CD14-positive monocyte (primary cell): Measurements from ENCODE around the gene MDFI. TPM values are rescaled to one million over a fixed set of nuclear protein-coding genes. Genes with fewer than 3 reads are reported as not detected.
A peak's percentile ranks its signal among the peaks of the same experiment; 100 is the strongest.

Experiments
- DNase-seq, 3 donors: peaks; one replicate each; pipeline ENCODE4 v3.0.0-alpha.2; 2011 to 2022
- H2AFZ ChIP-seq: 2 replicates; pipeline ENCODE4 v1.6.0; 2012; ENCODE audit warnings: mild to moderate bottlenecking, low read depth, low read length, inconsistent platforms; ENCODE audit not compliant: insufficient read depth, poor library complexity, severe bottlenecking
- H3K27ac ChIP-seq, 2 donors: 1 replicate in 1 of 2; 2 replicates in 1 of 2; pipeline ENCODE4 v1.5.1; 2012 to 2013; ENCODE audit warnings: low read length in 2 of 2, control low read depth in 1 of 2, inconsistent platforms in 1 of 2, low read depth in 1 of 2, mild to moderate bottlenecking in 1 of 2
- H3K27me3 ChIP-seq, 2 donors: one replicate each; pipeline versions ENCODE4 v1.6.0 to v1.6.1; 2011 to 2013; ENCODE audit warnings: low read length in 2 of 2; ENCODE audit not compliant: control insufficient read depth in 2 of 2, insufficient read depth in 2 of 2
- H3K36me3 ChIP-seq, 2 donors: replicated peaks in 1 of 2; 1 replicate in 1 of 2; 2 replicates in 1 of 2; pipeline versions ENCODE4 v1.5.1 to v1.6.1; 2012 to 2013; ENCODE audit warnings: low read length in 2 of 2, control low read depth in 1 of 2, inconsistent platforms in 1 of 2, mild to moderate bottlenecking in 1 of 2; ENCODE audit not compliant: insufficient read depth in 2 of 2, control insufficient read depth in 1 of 2
- H3K4me1 ChIP-seq, 2 donors: 1 replicate in 1 of 2; 2 replicates in 1 of 2; pipeline versions ENCODE4 v1.5.1 to v1.6.1; 2012 to 2013; ENCODE audit warnings: low read length in 2 of 2, control low read depth in 1 of 2, inconsistent platforms in 1 of 2, mild to moderate bottlenecking in 1 of 2, moderate library complexity in 1 of 2; ENCODE audit not compliant: insufficient read depth in 2 of 2, control insufficient read depth in 1 of 2
- H3K4me2 ChIP-seq: replicated peaks from 2 replicates; pipeline ENCODE3; 2012; ENCODE audit warnings: low read length, moderate library complexity, mild to moderate bottlenecking; ENCODE audit not compliant: poor library complexity, severe bottlenecking; ENCODE audit errors: extremely low read depth
- H3K4me3 ChIP-seq, 3 experiments: fragments of 200-600 bp in 1 of 3; sonication (generic) in 1 of 3; replicated peaks in 1 of 3; 1 replicate in 2 of 3; 2 replicates in 1 of 3; pipeline ENCODE4 v1.5.1; 2011 to 2013; ENCODE audit warnings: low read length in 3 of 3, mild to moderate bottlenecking in 3 of 3, control low read depth in 2 of 3, low read depth in 2 of 3, inconsistent platforms in 1 of 3, moderate library complexity in 1 of 3
- H3K79me2 ChIP-seq: 2 replicates; pipeline ENCODE4 v1.6.0; 2012; ENCODE audit warnings: mild to moderate bottlenecking, control low read depth, inconsistent platforms, low read length, moderate library complexity; ENCODE audit not compliant: insufficient read depth
- H3K9ac ChIP-seq: 2 replicates; pipeline ENCODE4 v1.6.0; 2017; ENCODE audit warnings: low read length, mild to moderate bottlenecking; ENCODE audit not compliant: insufficient read depth, poor library complexity, severe bottlenecking
- H3K9me3 ChIP-seq, 2 donors: replicated peaks in 1 of 2; 1 replicate in 1 of 2; 2 replicates in 1 of 2; pipeline versions ENCODE4 v1.5.1 to v1.6.1; 2012 to 2013; ENCODE audit warnings: low read length in 2 of 2, control low read depth in 1 of 2; ENCODE audit not compliant: control insufficient read depth in 1 of 2, insufficient read depth in 1 of 2
- H4K20me1 ChIP-seq: 2 replicates; pipeline ENCODE4 v1.6.0; 2012; ENCODE audit warnings: mild to moderate bottlenecking, low read length, control low read depth, moderate library complexity; ENCODE audit not compliant: insufficient read depth
- H3K27ac Mint-ChIP-seq, 7 donors: one replicate each; pipeline ENCODE4 v1.8.0; 2020; ENCODE audit warnings: mild to moderate bottlenecking in 7 of 7, mixed read lengths in 7 of 7, moderate library complexity in 6 of 7, inconsistent platforms in 2 of 7
- H3K27me3 Mint-ChIP-seq, 3 donors: one replicate each; pipeline ENCODE4 v1.8.0; 2021 to 2022; ENCODE audit warnings: low read depth in 3 of 3, mild to moderate bottlenecking in 3 of 3, mixed read lengths in 3 of 3, moderate library complexity in 3 of 3, inconsistent platforms in 1 of 3
- H3K36me3 Mint-ChIP-seq, 2 donors: one replicate each; pipeline ENCODE4 v1.8.0; 2020; ENCODE audit warnings: mixed read lengths in 2 of 2, inconsistent platforms in 1 of 2, mild to moderate bottlenecking in 1 of 2
- H3K4me1 Mint-ChIP-seq: one replicate; pipeline ENCODE4 v1.8.0; 2020; ENCODE audit warnings: mild to moderate bottlenecking, mixed read lengths
- H3K4me3 Mint-ChIP-seq, 2 donors: one replicate each; pipeline ENCODE4 v1.8.0; 2020; ENCODE audit warnings: mild to moderate bottlenecking in 2 of 2, mixed read lengths in 2 of 2, moderate library complexity in 1 of 2
- H3K9me3 Mint-ChIP-seq, 7 donors: one replicate each; pipeline ENCODE4 v1.8.0; 2020 to 2022; ENCODE audit warnings: mixed read lengths in 7 of 7, mild to moderate bottlenecking in 6 of 7, moderate library complexity in 6 of 7, inconsistent platforms in 2 of 7
- CTCF ChIP-seq: fragments of 200-600 bp; IDR thresholded peaks from one replicate; pipeline ENCODE4 v1.8.0; 2022; ENCODE audit warnings: antibody characterized with exemption, mild to moderate bottlenecking
- WGBS: methylation state at CpG from one replicate; pipeline ENCODE4 v1.1.5; 2013; ENCODE audit warnings: missing lambda C conversion rate; ENCODE audit not compliant: insufficient coverage; 5-methylcytosine and 5-hydroxymethylcytosine counted together
- intact Hi-C, 2 donors: fragments of 100-400 bp; cut with micrococcal nuclease; formaldehyde crosslinking; loops; one replicate each; pipeline versions ENCODE4 v1.15.0 to v1.15.1; 2023
- polyA plus RNA-seq, 3 donors: library from polyadenylated mRNA; depleted of rRNA in 1 of 3; unstranded in 2 of 3; stranded (reverse) in 1 of 3; fragments of 300-500 nt in 2 of 3; fragments of >200 nt in 1 of 3; fragmentation: Illumina TruSeq in 2 of 3; gene quantifications; 1 replicate in 2 of 3; 2 replicates in 1 of 3; pipeline ENCODE4 v1.2.3, GENCODE V29; 2012 to 2021

The MDFI gene
- polyA plus RNA-seq, 3 donors = not detected

DNA sequence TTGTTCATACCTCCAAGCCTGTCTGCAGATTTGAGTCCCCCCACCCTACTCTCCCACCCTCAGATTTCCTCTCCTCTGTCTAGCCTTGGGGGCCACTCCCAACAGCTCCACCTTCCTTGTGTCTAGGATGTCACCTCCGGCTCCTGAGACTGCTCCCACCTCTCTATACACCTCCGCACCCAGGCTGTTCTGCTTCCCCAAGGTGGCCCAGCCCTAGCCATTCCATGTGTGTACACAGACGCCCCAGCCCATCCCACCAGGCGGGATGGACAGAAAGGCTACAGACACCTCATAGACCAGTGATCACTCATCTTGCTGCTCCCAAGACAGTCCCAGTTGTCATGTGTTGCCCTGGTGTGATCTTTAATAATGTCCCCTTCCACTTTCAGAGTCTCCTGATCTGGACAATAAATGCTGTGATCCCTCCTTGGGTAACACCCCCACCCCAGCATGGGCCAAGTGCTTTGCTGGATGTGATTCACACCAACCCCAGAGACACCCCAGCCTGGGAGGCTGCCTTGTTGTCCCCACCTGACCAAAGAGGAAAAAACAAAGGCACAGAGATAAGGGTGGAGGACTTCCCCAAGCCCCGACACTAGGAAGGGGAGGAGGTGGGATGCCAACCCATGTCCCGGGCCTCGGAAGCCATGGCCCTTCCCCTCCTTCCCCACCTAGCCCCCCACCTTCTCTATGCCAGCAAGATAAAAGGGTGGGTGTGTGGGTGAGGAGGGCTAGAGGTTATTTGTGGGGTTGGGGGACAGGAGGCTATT is 36.1 kb downstream of the MDFI start:
- Histone ChIP-seq H4K20me1 (no peaks in the 10 kb centered on the region), H2AFZ (no peak overlapping the region), H3K4me3 (no peak overlapping the region), H3K4me1 (peaks cover 0 to 5% of the 10 kb centered on the region in 2 donors), H3K9me3 (no peaks in the 10 kb centered on the region), H3K27me3 (no peaks in the 10 kb centered on the region), H3K36me3 (no peaks in the 10 kb centered on the region), H3K4me2 (no peak overlapping the region), H3K79me2 (no peaks in the 10 kb centered on the region), H3K9ac (no peak overlapping the region), H3K27ac (no peak overlapping the region)
- TF ChIP-seq CTCF = no peak
- Mint-ChIP-seq H3K4me1 (peaks cover 10% of the 10 kb centered on the region), H3K36me3 (no peaks in the 10 kb centered on the region), H3K27ac (peak overlapping the region in 1 of 7 donors; percentile 33), H3K4me3 (no peak overlapping the region), H3K9me3 (peaks cover 0 to 3% (median 0%) of the 10 kb centered on the region in 7 donors), H3K27me3 (peaks cover 5 to 6% (median 5%) of the 10 kb centered on the region in 3 donors)
- WGBS = 94% methylated on average over 4 of the region's 7 CpGs
- intact Hi-C loops = no loop called here
- DNase-seq = no peak

DNA sequence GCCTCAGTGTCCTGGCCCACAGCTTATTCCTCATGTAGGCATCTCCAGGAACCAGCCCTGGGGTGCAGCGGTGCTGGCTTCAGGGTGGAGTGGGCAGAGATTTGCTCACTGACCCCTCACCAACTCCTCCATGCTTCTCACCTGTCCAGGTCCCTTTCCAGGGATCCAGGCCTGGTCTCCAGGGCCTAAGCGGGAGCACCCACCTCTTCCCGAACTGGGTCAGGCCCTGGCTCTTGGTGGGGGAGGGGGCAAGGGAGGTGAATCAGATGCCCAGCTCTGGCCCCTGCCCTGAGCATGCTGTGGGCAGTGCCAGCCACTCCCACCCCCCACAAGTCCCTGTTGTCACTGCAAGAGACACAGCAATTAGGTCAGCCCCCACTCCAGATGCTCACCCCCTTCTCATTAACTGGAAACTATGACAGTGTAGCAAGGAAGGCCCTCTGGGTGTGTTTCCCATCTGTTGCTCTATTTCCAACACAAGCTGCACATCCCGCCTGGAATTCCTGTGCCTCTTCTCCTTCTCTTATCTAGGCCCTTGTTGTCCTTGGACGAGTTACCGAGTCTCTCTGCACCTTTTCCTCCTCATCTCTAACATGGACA is 37.0 kb downstream of the MDFI start:
- H3K4me1 Mint-ChIP-seq = peaks cover 10% of the 10 kb centered on the region
- H3K27me3 ChIP-seq = no peaks in the 10 kb centered on the region
- no peak overlapping the region for H3K27ac Mint-ChIP-seq
- no peaks in the 10 kb centered on the region for H4K20me1 ChIP-seq
- H3K9me3 ChIP-seq = no peaks in the 10 kb centered on the region
- no peak overlapping the region for H3K4me3 ChIP-seq
- no peak for TF ChIP-seq CTCF
- H3K36me3 Mint-ChIP-seq = no peaks in the 10 kb centered on the region
- H3K9me3 Mint-ChIP-seq = peaks cover 0 to 3% (median 0%) of the 10 kb centered on the region in 7 donors
- intact Hi-C loops = no loop called here
- WGBS = 95% methylated on average over 3 of the region's 6 CpGs
- H3K9ac ChIP-seq = no peak overlapping the region
- no peak overlapping the region for H3K4me2 ChIP-seq
- peaks cover 0 to 5% of the 10 kb centered on the region in 2 donors for H3K4me1 ChIP-seq
- H3K79me2 ChIP-seq = no peaks in the 10 kb centered on the region
- DNase-seq = no peak
- no peak overlapping the region for H3K27ac ChIP-seq
- no peaks in the 10 kb centered on the region for H3K36me3 ChIP-seq
- no peak overlapping the region for H3K4me3 Mint-ChIP-seq
- peaks cover 3 to 6% (median 4%) of the 10 kb centered on the region in 3 donors for H3K27me3 Mint-ChIP-seq
- H2AFZ ChIP-seq = no peak overlapping the region
